ENCODE results near the gene RPS6KA2.

Gene RPS6KA2

DNA sequence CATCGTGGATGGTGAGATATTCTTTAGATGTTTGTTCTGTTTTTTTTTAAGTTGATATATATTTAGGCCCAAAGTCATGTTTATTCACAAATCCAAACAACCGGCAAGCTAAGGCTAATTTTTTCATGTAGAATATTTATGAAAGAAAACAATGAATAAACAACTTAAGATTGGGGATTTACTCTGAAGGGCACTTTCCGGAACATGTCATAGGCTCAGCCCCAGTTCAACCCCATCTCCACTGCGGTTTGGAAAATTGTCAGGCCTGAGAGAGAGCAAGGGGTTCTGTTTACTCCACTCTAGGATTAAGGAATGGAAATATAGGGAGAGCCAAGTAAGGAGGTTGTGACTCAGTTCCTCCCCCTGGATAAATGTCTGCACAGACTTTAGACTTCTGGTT, 18.3 kb downstream of the RPS6KA2 start:
- H3K4me3 ChIP-seq (ENCODE audit: low read length) = no peak overlapping the region
- TF ChIP-seq ZNF274 (IDR thresholded peaks at IDR 0.05; ENCODE audit: low read depth, low read length) = no peak

DNA sequence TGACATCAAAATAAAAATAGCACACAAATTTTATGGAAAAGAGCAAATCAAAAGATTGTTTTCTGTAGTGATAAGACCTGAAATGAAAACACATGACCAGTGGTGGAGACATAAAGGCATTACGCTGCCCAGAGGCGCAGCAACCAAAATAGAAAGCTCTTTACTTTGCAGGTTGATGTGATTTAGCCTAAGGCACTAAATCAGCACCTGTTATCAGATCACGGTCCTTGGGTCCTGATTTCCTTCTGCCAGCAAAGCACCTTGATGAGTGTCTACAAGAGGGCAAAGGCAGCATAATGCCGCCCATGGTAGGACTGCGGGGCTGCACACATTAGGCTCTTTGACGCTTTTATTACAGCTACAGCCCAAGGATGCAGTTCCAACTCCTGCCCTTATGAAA, 21.3 kb downstream of the RPS6KA2 start:
- TF ChIP-seq ZNF274 (IDR thresholded peaks at IDR 0.05; ENCODE audit: low read depth, low read length) = no peak
- no peak overlapping the region for H3K4me3 ChIP-seq (ENCODE audit: low read length)

- no peak for TF ChIP-seq ZNF274 (IDR thresholded peaks at IDR 0.05; ENCODE audit: low read depth, low read length)
- H3K4me3 ChIP-seq (ENCODE audit: low read length) = no peak overlapping the region
These were observed 22.1 kb downstream of the RPS6KA2 start for GRCh38 chr6:166604911-166605310.

- no peak overlapping the region for H3K4me3 ChIP-seq (ENCODE audit: low read length)
- no peak for TF ChIP-seq ZNF274 (IDR thresholded peaks at IDR 0.05; ENCODE audit: low read depth, low read length)
These were observed 22.7 kb downstream of the RPS6KA2 start for GRCh38 chr6:166604328-166604727.

GRCh38 chr6:166603043-166603690, 23.9 kb downstream of the RPS6KA2 start:
- TF ChIP-seq ZNF274 (IDR thresholded peaks at IDR 0.05; ENCODE audit: low read depth, low read length) = no peak
- H3K4me3 ChIP-seq (ENCODE audit: low read length) = no peak overlapping the region

GRCh38 chr6:166601956-166602355, 25.1 kb downstream of the RPS6KA2 start:
- 0 out of 2 replicates have a peak, but pooled peaks have one; percentile 20 for TF ChIP-seq ZNF274 (IDR thresholded peaks at IDR 0.05; ENCODE audit: low read depth, low read length)
- H3K4me3 ChIP-seq (ENCODE audit: low read length) = no peak overlapping the region

DNA sequence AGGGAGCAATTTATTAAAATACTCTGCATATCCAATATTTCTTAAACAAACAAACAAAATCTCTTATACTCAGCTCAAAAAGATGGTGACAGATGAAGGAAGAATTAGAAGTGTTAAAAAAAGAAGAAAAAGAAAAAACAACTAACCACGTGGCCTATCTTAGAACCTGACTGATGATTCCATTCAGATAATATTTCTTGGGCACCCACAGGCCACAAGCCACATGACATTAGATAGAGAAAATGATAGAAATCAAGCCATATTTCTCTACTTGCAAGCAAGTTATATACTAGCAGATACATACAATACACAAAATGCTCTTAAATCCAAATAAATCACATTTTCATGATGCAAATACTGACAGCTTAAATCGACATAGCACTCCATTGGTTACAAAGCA, 26.1 kb downstream of the RPS6KA2 start:
- H3K4me3 ChIP-seq (ENCODE audit: low read length) = no peak overlapping the region
- no peak for TF ChIP-seq ZNF274 (IDR thresholded peaks at IDR 0.05; ENCODE audit: low read depth, low read length)

GRCh38 chr6:166599205-166599604, 27.8 kb downstream of the RPS6KA2 start:
- TF ChIP-seq ZNF274 (IDR thresholded peaks at IDR 0.05; ENCODE audit: low read depth, low read length) = no peak
- no peak overlapping the region for H3K4me3 ChIP-seq (ENCODE audit: low read length)

DNA sequence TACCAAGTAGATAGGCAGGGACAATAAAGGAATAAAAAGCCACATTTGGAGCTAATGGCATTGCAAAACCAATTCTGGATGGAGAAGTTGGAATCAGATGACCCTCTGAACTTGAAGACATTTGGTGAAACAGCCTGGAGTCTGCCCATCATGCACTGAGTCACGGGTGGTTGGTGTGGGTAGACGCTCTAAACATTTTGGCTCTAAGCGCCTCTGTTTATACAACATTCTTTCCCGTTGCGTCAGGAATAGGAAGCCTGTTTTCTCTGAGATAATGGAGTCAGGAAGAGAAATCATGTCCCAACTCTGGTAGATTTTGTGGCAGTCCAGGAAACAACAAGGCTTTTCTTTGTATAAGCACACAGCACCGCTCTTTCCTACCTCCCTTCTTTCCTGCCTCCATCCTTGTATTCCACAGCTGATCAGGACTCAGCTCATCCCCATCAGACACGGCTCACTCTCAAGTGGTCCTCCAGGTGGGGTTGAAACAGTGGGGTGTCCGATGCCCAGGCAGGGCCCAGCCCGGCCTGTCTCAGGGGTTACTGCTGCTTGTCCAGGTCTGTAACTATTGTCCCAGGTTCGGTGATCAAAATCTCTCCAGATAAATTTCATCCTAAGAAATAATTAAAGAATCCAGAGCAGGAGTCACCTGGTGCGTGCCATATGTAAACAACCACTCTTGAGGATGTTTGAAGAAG, 28.5 kb downstream of the RPS6KA2 start:
- TF ChIP-seq ZNF274 (IDR thresholded peaks at IDR 0.05; ENCODE audit: low read depth, low read length) = no peak

GRCh38 chr6:166597711-166598440, 29.2 kb downstream of the RPS6KA2 start:
- TF ChIP-seq ZNF274 (IDR thresholded peaks at IDR 0.05; ENCODE audit: low read depth, low read length) = no peak
- H3K4me3 ChIP-seq (ENCODE audit: low read length) = no peak overlapping the region

More for the DNA sequence above, 28.5 kb downstream of the RPS6KA2 start:
- no peak overlapping the region for H3K4me3 ChIP-seq (ENCODE audit: low read length)

DNA sequence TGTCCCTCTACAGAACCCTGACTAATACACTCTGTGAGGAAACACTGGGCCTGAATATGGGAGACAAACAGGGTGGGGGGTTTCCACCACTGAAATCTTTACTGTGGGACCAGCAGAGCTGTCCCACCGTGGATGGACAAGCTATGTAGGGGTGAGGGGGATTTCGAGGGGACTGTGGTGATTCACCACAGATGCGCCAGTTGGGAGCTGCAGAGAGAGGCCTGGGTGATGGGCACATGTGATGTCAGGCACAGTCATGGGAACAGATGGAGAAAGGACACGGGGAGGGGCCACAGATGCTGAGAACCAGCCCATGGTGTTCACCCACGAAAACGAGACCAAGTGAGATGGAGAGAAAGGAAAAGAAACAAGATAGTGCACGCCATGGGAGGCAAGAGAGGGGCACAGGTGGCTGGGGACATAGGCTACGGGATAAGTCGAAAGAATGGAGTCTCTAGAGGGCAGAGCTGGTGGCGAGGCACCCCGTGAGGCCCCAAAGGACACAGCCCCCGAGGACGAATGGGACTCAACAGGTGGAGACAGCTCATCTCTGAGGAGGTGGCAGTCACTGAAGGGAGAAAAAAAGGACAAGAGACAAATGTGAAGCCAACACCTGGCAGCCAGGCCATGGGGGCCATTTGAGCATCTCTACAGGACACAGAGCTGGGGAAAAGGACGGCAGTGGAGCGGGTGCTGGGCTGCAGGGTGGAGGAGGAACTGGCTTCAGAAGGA, 30.1 kb downstream of the RPS6KA2 start:
- no peak for TF ChIP-seq ZNF274 (IDR thresholded peaks at IDR 0.05; ENCODE audit: low read depth, low read length)
- H3K4me3 ChIP-seq (ENCODE audit: low read length) = no peak overlapping the region

GRCh38 chr6:166595949-166596348, 31.1 kb downstream of the RPS6KA2 start:
- no peak overlapping the region for H3K4me3 ChIP-seq (ENCODE audit: low read length)
- no peak for TF ChIP-seq ZNF274 (IDR thresholded peaks at IDR 0.05; ENCODE audit: low read depth, low read length)

GRCh38 chr6:166595061-166595780, 31.8 kb downstream of the RPS6KA2 start:
- H3K4me3 ChIP-seq (ENCODE audit: low read length) = no peak overlapping the region
- no peak for TF ChIP-seq ZNF274 (IDR thresholded peaks at IDR 0.05; ENCODE audit: low read depth, low read length)

- no peak overlapping the region for H3K4me3 ChIP-seq (ENCODE audit: low read length)
- TF ChIP-seq ZNF274 (IDR thresholded peaks at IDR 0.05; ENCODE audit: low read depth, low read length) = no peak
These were observed 34.2 kb downstream of the RPS6KA2 start for GRCh38 chr6:166592821-166593220.
